OCI-LY7 (cell line): ENCODE data around the gene CREB5. TPM values are rescaled to one million over a fixed set of nuclear protein-coding genes. Genes with fewer than 3 reads are reported as not detected.

Experiments used
- BruUV-seq: library from RNA; stranded (reverse); fragments of 400-500 nt; replicated peaks from 2 replicates; lab custom pipeline; 2021; lab: Mats Ljungman, UMichigan
- CTCF ChIA-PET: fragments of 300-600 bp; sonication (Branson Sonifier 250); formaldehyde crosslinking; loops from one replicate; lab custom pipeline; 2022; ENCODE audit warnings: antibody characterized with exemption; ENCODE audit not compliant: unreplicated experiment; lab: Charles Lee
- POLR2A ChIA-PET: fragments of 300-600 bp; sonication (Branson Sonifier 250); formaldehyde crosslinking; loops from one replicate; lab custom pipeline; 2022; ENCODE audit warnings: antibody characterized with exemption; lab: Charles Lee
- DNase-seq: peaks from one replicate; pipeline ENCODE4 v3.0.0-alpha.2; 2015; ENCODE audit warnings: low spot score
- H2AFZ ChIP-seq: fragments of 200-600 bp; sonication (generic), shearing (Covaris generic); 2 replicates; pipeline ENCODE4 v1.6.1; 2014; ENCODE audit warnings: mild to moderate bottlenecking, antibody characterized with exemption, low read length, moderate library complexity
- H3K27ac ChIP-seq: fragments of 200-600 bp; sonication (generic); 2 replicates; pipeline ENCODE4 v1.5.1; 2014; ENCODE audit warnings: mixed run types, low read depth, mild to moderate bottlenecking, moderate library complexity, low read length, inconsistent platforms; ENCODE audit not compliant: poor library complexity, severe bottlenecking
- H3K36me3 ChIP-seq: fragments of 200-600 bp; sonication (generic); 2 replicates; pipeline ENCODE4 v1.6.1; 2014; ENCODE audit warnings: mild to moderate bottlenecking, antibody characterized with exemption, low read length, moderate library complexity, mixed read lengths; ENCODE audit not compliant: insufficient read depth
- H3K4me1 ChIP-seq: fragments of 200-600 bp; sonication (generic); 2 replicates; pipeline ENCODE4 v1.5.1; 2014; ENCODE audit warnings: mild to moderate bottlenecking, low read length; ENCODE audit not compliant: insufficient read depth, poor library complexity, severe bottlenecking
- H3K4me2 ChIP-seq: fragments of 200-600 bp; sonication (generic); 2 replicates; pipeline ENCODE4 v1.6.1; 2014; ENCODE audit warnings: mild to moderate bottlenecking, low read length
- H3K4me3 ChIP-seq: fragments of 200-600 bp; sonication (generic); 2 replicates; pipeline ENCODE4 v1.5.1; 2014; ENCODE audit warnings: mild to moderate bottlenecking, low read depth, low read length; ENCODE audit not compliant: poor library complexity, severe bottlenecking
- H3K79me2 ChIP-seq: fragments of 200-600 bp; sonication (generic); 2 replicates; pipeline ENCODE4 v1.6.1; 2016; ENCODE audit warnings: low read depth, mild to moderate bottlenecking, low read length, moderate library complexity, mixed read lengths; ENCODE audit not compliant: insufficient read depth
- H3K9me2 ChIP-seq: fragments of 200-600 bp; sonication (generic); 2 replicates; pipeline ENCODE4 v1.6.1; 2016; ENCODE audit warnings: mild to moderate bottlenecking, low read length, mixed read lengths; ENCODE audit not compliant: insufficient read depth
- H3K9me3 ChIP-seq: fragments of 200-600 bp; sonication (generic); 2 replicates; pipeline ENCODE4 v1.6.1; 2014; ENCODE audit warnings: mild to moderate bottlenecking, mixed run types, low read length, mixed read lengths
- H4K20me1 ChIP-seq: fragments of 200-600 bp; sonication (generic); 2 replicates; pipeline ENCODE4 v1.6.1; 2014; ENCODE audit warnings: mild to moderate bottlenecking, antibody characterized with exemption, low read length, moderate library complexity, mixed read lengths; ENCODE audit not compliant: insufficient read depth
- EZH2phosphoT487 ChIP-seq: fragments of 200-600 bp; sonication (generic); IDR thresholded peaks from 2 replicates; pipeline ENCODE4 v1.6.1; 2018; ENCODE audit warnings: low read depth, borderline replicate concordance, mild to moderate bottlenecking, mixed run types, antibody characterized with exemption, low read length, moderate library complexity, mixed read lengths
- intact Hi-C: fragments of 100-400 bp; cut with micrococcal nuclease; formaldehyde crosslinking; loops from one replicate; pipeline ENCODE4 v1.10.0; 2022; ENCODE audit not compliant: unreplicated experiment
- total RNA-seq, 2 experiments: library from RNA; depleted of rRNA in 1 of 2; stranded (reverse); fragments of >200 nt in 1 of 2; shearing (Covaris generic) in 1 of 2; gene quantifications; 2 replicates each; pipeline ENCODE4 v1.2.3, GENCODE V29; 2014 to 2022
- TF ChIP-seq, protein P1 (sequence below): fragments of 200-600 bp; sonication (generic); conservative IDR thresholded peaks from 2 replicates; pipeline ENCODE4 v1.5.1; 2014; ENCODE audit warnings: mild to moderate bottlenecking, antibody characterized with exemption, low read length, moderate library complexity, mixed read lengths

Gene CREB5
- total RNA-seq, 2 experiments from 2014 or later = 2.0 to 13.3 TPM

DNA sequence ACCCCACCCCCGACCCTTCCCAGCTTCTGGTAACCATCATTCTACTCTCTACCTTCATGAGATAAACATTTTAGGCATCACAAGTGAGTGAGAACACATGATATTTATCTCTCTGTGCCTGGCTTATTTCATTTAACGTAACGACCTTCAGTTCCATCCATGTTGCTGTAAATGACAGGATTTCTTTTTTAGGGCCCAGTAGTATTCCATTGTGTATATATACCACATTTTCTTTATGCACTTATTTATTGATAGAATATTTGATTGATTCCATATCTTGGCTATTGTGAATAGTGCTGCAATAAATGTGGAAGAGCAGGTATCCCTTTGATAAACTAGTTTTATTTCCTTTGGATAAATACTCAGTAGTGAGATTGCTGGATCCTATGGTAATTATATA lies 112.7 kb downstream of the CREB5 start:
- Histone ChIP-seq H3K4me1 (peaks cover 8% of the 10 kb centered on the region), H3K9me2 (no peaks in the 10 kb centered on the region), H3K79me2 (no peaks in the 10 kb centered on the region), H3K36me3 (no peaks in the 10 kb centered on the region), H3K4me3 (no peak overlapping the region), H3K9me3 (no peaks in the 10 kb centered on the region), H2AFZ (no peak overlapping the region), H3K27ac (no peak overlapping the region), H3K4me2 (no peak overlapping the region), H4K20me1 (no peaks in the 10 kb centered on the region)
- TF ChIP-seq EZH2phosphoT487 = no peak
- TF ChIP-seq, protein P1, sequence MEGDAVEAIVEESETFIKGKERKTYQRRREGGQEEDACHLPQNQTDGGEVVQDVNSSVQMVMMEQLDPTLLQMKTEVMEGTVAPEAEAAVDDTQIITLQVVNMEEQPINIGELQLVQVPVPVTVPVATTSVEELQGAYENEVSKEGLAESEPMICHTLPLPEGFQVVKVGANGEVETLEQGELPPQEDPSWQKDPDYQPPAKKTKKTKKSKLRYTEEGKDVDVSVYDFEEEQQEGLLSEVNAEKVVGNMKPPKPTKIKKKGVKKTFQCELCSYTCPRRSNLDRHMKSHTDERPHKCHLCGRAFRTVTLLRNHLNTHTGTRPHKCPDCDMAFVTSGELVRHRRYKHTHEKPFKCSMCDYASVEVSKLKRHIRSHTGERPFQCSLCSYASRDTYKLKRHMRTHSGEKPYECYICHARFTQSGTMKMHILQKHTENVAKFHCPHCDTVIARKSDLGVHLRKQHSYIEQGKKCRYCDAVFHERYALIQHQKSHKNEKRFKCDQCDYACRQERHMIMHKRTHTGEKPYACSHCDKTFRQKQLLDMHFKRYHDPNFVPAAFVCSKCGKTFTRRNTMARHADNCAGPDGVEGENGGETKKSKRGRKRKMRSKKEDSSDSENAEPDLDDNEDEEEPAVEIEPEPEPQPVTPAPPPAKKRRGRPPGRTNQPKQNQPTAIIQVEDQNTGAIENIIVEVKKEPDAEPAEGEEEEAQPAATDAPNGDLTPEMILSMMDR = no peak
- BruUV-seq = no TSS peak
- ChIA-PET CTCF (no interaction called here), POLR2A (interaction anchor here (1.2 kb wide), 1 partner anchor 31 kb away, joined by 3 read pairs; no protein-coding TSS in a partner anchor)
- intact Hi-C loops = no loop called here
- no peak for DNase-seq

DNA sequence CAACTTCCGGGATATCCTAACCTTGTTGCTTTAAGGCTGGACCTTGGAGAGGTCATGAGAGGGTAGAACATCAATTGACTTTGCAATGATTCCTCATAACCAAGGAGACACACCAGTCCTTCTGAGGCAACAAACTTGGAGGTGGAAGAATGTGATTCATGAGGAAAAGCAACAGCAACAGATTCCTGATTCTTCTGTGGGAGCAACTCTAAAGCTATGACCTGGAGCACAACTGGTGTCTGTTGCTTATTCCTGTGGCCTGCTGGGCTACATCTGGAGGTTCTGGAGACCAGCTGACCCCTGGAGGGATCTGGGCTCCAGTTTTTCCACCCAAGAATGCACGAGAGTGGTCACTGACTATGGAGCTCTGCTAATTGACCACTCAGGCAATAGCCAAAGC lies 116.6 kb downstream of the CREB5 start:
- Histone ChIP-seq H3K4me2 (no peak overlapping the region), H3K27ac (no peak overlapping the region), H4K20me1 (no peaks in the 10 kb centered on the region), H3K79me2 (no peaks in the 10 kb centered on the region), H3K4me3 (no peak overlapping the region), H2AFZ (no peak overlapping the region), H3K4me1 (peaks cover 1% of the 10 kb centered on the region), H3K9me2 (no peaks in the 10 kb centered on the region), H3K9me3 (no peaks in the 10 kb centered on the region), H3K36me3 (no peaks in the 10 kb centered on the region)
- TF ChIP-seq EZH2phosphoT487 = no peak
- TF ChIP-seq, protein P1 = no peak
- BruUV-seq = no TSS peak
- intact Hi-C loops = no loop called here
- DNase-seq = no peak
- CTCF ChIA-PET = no interaction called here
- POLR2A ChIA-PET = no interaction called here

DNA sequence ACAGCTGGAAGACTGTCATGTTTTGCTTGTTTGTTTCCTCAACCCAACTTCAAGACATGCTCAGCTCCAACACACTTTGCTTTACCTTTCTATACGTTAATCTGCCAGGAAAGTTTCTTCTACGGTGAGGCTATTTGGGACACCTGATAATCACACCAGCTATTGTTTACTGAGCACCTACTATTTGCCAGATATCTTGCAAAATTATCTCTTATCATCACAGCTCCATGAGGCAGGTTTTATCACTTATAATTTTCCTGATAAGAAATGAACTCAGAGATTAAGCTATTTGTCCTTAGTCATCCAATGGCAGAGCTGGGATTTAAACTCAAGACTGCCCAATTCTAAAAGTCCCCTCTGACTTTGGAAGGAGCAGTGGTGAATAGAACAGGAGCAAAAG lies 117.4 kb downstream of the CREB5 start:
- Histone ChIP-seq H4K20me1 (no peaks in the 10 kb centered on the region), H3K4me1 (no peaks in the 10 kb centered on the region), H3K9me3 (no peaks in the 10 kb centered on the region), H3K9me2 (no peaks in the 10 kb centered on the region), H2AFZ (no peak overlapping the region), H3K27ac (no peak overlapping the region), H3K79me2 (no peaks in the 10 kb centered on the region), H3K4me3 (no peak overlapping the region), H3K4me2 (no peak overlapping the region), H3K36me3 (no peaks in the 10 kb centered on the region)
- ChIA-PET CTCF (no interaction called here), POLR2A (interaction anchor here (0.9 to 1.9 kb wide), 2 partner anchors 12 kb away, joined by 3 to 5 read pairs; no protein-coding TSS in a partner anchor)
- intact Hi-C loops = no loop called here
- no peak for DNase-seq
- BruUV-seq = no TSS peak
- TF ChIP-seq, protein P1 = no peak
- no peak for TF ChIP-seq EZH2phosphoT487
